HCT116 (cell line): ENCODE measurements around the gene KRT81. TPM values are rescaled to one million over a fixed set of nuclear protein-coding genes. Genes with fewer than 3 reads are reported as not detected.

Source experiments
- ATAC-seq: fragments of 200-7000 bp; cut with Tn5 transposase; 2 replicates; pipeline ENCODE4 v1.9.1; 2020; ENCODE audit warnings: mild to moderate bottlenecking, moderate library complexity
- BruUV-seq: library from RNA; stranded (reverse); fragments of 400-500 nt; replicated peaks from 2 replicates; lab custom pipeline; 2021; lab: Mats Ljungman, UMichigan
- CTCF ChIA-PET: fragments of 300-600 bp; sonication (Branson Sonifier 250); formaldehyde crosslinking; loops from one replicate; lab custom pipeline; 2021; ENCODE audit warnings: antibody characterized with exemption; lab: Charles Lee
- POLR2A ChIA-PET: fragments of 300-600, 350-600 bp; sonication (Branson Sonifier 250); formaldehyde crosslinking; loops from one replicate; lab custom pipeline; 2021; ENCODE audit warnings: antibody characterized with exemption; lab: Charles Lee
- RAD21 ChIA-PET, 2 experiments: fragments of 300-600 bp; sonication (Branson Sonifier 250); formaldehyde crosslinking; loops; one replicate each; lab custom pipeline; 2023; ENCODE audit warnings: low total read pairs in 2 of 2; ENCODE audit not compliant: uncharacterized antibody in 2 of 2, unreplicated experiment in 2 of 2, low non-redundant PET in 1 of 2; lab: Charles Lee
- DNase-seq: peaks from one replicate; pipeline ENCODE4 v3.0.0-alpha.2; 2010; ENCODE audit warnings: low read depth, low spot score
- H2AFZ ChIP-seq: fragments of 200-600 bp; shearing (Covaris generic), sonication (generic); 2 replicates; pipeline ENCODE4 v1.6.1; 2017; ENCODE audit warnings: low read depth, mixed run types, mixed read lengths, antibody characterized with exemption, low read length; ENCODE audit not compliant: poor library complexity, severe bottlenecking
- H3K27ac ChIP-seq: 2 replicates; pipeline ENCODE4 v1.5.1; 2012; ENCODE audit warnings: low read depth, low read length
- H3K27me3 ChIP-seq: fragments of 200-600 bp; sonication (generic); 2 replicates; pipeline ENCODE4 v1.6.1; 2016; ENCODE audit warnings: mixed run types, low read length, mixed read lengths; ENCODE audit not compliant: insufficient read depth
- H3K36me3 ChIP-seq, 2 experiments: fragments of 200-500 bp in 1 of 2; fragments of 200-600 bp in 1 of 2; sonication (Bioruptor generic) in 1 of 2; sonication (generic) in 1 of 2; 2 replicates each; pipeline versions ENCODE4 v1.5.1 to v1.6.1; 2014 to 2016; ENCODE audit warnings: low read length in 2 of 2, inconsistent platforms in 1 of 2, mixed read lengths in 1 of 2, mixed run types in 1 of 2; ENCODE audit not compliant: insufficient read depth in 2 of 2, control insufficient read depth in 1 of 2
- H3K4me1 ChIP-seq, 2 experiments: fragments of 200-600 bp in 1 of 2; sonication (generic) in 1 of 2; 2 replicates each; pipeline versions ENCODE4 v1.5.1 to v1.6.1; 2012 to 2017; ENCODE audit warnings: low read length in 2 of 2, inconsistent platforms in 1 of 2, mild to moderate bottlenecking in 1 of 2, mixed read lengths in 1 of 2, mixed run types in 1 of 2, moderate library complexity in 1 of 2; ENCODE audit not compliant: insufficient read depth in 2 of 2, control insufficient read depth in 1 of 2
- H3K4me2 ChIP-seq: fragments of 200-600 bp; sonication (generic); 2 replicates; pipeline ENCODE4 v1.6.1; 2017; ENCODE audit warnings: mixed run types, low read length, mixed read lengths
- H3K4me3 ChIP-seq, 2 experiments: fragments of 200-600 bp in 1 of 2; sonication (generic) in 1 of 2; replicated peaks in 1 of 2; 2 replicates each; pipeline ENCODE4 v1.5.1; 2011 to 2016; ENCODE audit warnings: low read length in 2 of 2, control low read depth in 1 of 2, low read depth in 1 of 2, mild to moderate bottlenecking in 1 of 2, mixed read lengths in 1 of 2, mixed run types in 1 of 2
- H3K79me2 ChIP-seq: fragments of 200-600 bp; sonication (generic); 2 replicates; pipeline ENCODE4 v1.6.1; 2017; ENCODE audit warnings: mild to moderate bottlenecking, mixed run types, low read length, moderate library complexity, mixed read lengths; ENCODE audit not compliant: insufficient read depth
- H3K9ac ChIP-seq: fragments of 200-600 bp; sonication (generic); 2 replicates; pipeline ENCODE4 v1.6.1; 2016; ENCODE audit warnings: low read length, mixed read lengths
- H3K9me2 ChIP-seq: fragments of 200-600 bp; sonication (generic), shearing (Covaris generic); 2 replicates; pipeline ENCODE4 v1.6.1; 2017; ENCODE audit warnings: mixed run types, mild to moderate bottlenecking, moderate library complexity; ENCODE audit not compliant: insufficient read depth
- H3K9me3 ChIP-seq, 2 experiments: fragments of 200-500 bp in 1 of 2; fragments of 200-600 bp in 1 of 2; sonication (Bioruptor generic) in 1 of 2; sonication (generic) in 1 of 2; 2 replicates each; pipeline ENCODE4 v1.6.1; 2014 to 2017; ENCODE audit warnings: low read length in 2 of 2, mixed read lengths in 2 of 2, inconsistent platforms in 1 of 2, low read depth in 1 of 2, mild to moderate bottlenecking in 1 of 2, mixed run types in 1 of 2, moderate library complexity in 1 of 2; ENCODE audit not compliant: control insufficient read depth in 1 of 2, insufficient read depth in 1 of 2
- H4K20me1 ChIP-seq: fragments of 200-600 bp; sonication (generic), shearing (Covaris generic); 2 replicates; pipeline ENCODE4 v1.6.1; 2017; ENCODE audit warnings: mixed run types, mild to moderate bottlenecking, moderate library complexity; ENCODE audit not compliant: insufficient read depth
- CBX3 ChIP-seq: IDR thresholded peaks from 2 replicates; pipeline ENCODE4 v1.6.1; 2012; ENCODE audit warnings: low read depth
- CEBPB ChIP-seq: IDR thresholded peaks from 2 replicates; pipeline ENCODE4 v1.6.1; 2012; ENCODE audit warnings: low read depth
- ELF1 ChIP-seq: IDR thresholded peaks from 2 replicates; pipeline ENCODE4 v1.6.1; 2012; ENCODE audit warnings: low read depth, borderline replicate concordance
- EZH2 ChIP-seq: fragments of 200-600 bp; sonication (generic); IDR thresholded peaks from 2 replicates; pipeline ENCODE4 v1.6.1; 2017; ENCODE audit warnings: antibody characterized with exemption, mixed run types
- EZH2phosphoT487 ChIP-seq: fragments of 200-600 bp; IDR thresholded peaks from 2 replicates; pipeline ENCODE4 v1.6.1; 2018; ENCODE audit warnings: antibody characterized with exemption, borderline replicate concordance
- FOSL1 ChIP-seq: IDR thresholded peaks from 2 replicates; pipeline ENCODE4 v1.6.1; 2012; ENCODE audit warnings: low read depth
- POLR2A ChIP-seq: IDR thresholded peaks from 2 replicates; pipeline ENCODE4 v1.7.0; 2011; ENCODE audit warnings: borderline replicate concordance; ENCODE audit not compliant: insufficient read depth, insufficient read length; ENCODE audit errors: extremely low read depth
- RAD21 ChIP-seq: IDR thresholded peaks from 2 replicates; pipeline ENCODE4 v1.6.1; 2012; ENCODE audit warnings: low read depth, mild to moderate bottlenecking
- REST ChIP-seq: IDR thresholded peaks from 2 replicates; pipeline ENCODE4 v1.6.1; 2012; ENCODE audit warnings: low read depth
- SIN3A ChIP-seq: IDR thresholded peaks from 2 replicates; pipeline ENCODE4 v1.6.1; 2012; ENCODE audit warnings: low read depth
- SP1 ChIP-seq: IDR thresholded peaks from 2 replicates; pipeline ENCODE4 v1.6.1; 2012; ENCODE audit warnings: low read depth
- TCF7L2 ChIP-seq: IDR thresholded peaks from 2 replicates; pipeline ENCODE4 v1.7.0; 2011; ENCODE audit warnings: borderline replicate concordance, inconsistent platforms; ENCODE audit not compliant: insufficient read depth, insufficient read length; ENCODE audit errors: extremely low read depth
- YY1 ChIP-seq: IDR thresholded peaks from 2 replicates; pipeline ENCODE4 v1.6.1; 2011; ENCODE audit warnings: low read length, low read depth, moderate library complexity, mild to moderate bottlenecking; ENCODE audit not compliant: insufficient replicate concordance; ENCODE audit errors: extremely low read depth
- ZFX ChIP-seq: fragments of 450-650 bp; IDR thresholded peaks from 2 replicates; pipeline ENCODE4 v1.6.1; 2017
- ZNF274 ChIP-seq: fragments of 200-500 bp; sonication (Bioruptor generic); IDR thresholded peaks from 2 replicates; pipeline ENCODE4 v1.6.1; 2014; ENCODE audit warnings: mild to moderate bottlenecking, low read depth, low read length, inconsistent platforms
- intact Hi-C: fragments of 100-400 bp; cut with micrococcal nuclease; formaldehyde crosslinking; loops from 2 replicates; pipeline ENCODE4 v1.10.0; 2022
- total RNA-seq: library from RNA; stranded (reverse); gene quantifications from one replicate; pipeline ENCODE4 v1.2.1, GENCODE V29; 2021; ENCODE audit not compliant: unreplicated experiment

KRT81 gene
- total RNA-seq, 1 experiment from 2014 or later = 0.84 TPM

- no peaks in the 10 kb centered on the region for H3K9me3 ChIP-seq
- no peaks in the 10 kb centered on the region for H3K27me3 ChIP-seq
- H3K9ac ChIP-seq = no peak overlapping the region
- H3K79me2 ChIP-seq = no peaks in the 10 kb centered on the region
- ChIA-PET CTCF (interaction anchor here (1.3 to 2.1 kb wide), 3 partner anchors 10 to 173 kb away, joined by 3 to 14 read pairs (median 4); no protein-coding TSS in a partner anchor), POLR2A (no interaction called here), RAD21 (no interaction called here)
- H3K4me2 ChIP-seq = no peak overlapping the region
- no peaks in the 10 kb centered on the region for H3K36me3 ChIP-seq
- H3K4me3 ChIP-seq = no peak overlapping the region
- BruUV-seq = no TSS peak
- DNase-seq (no peak), ATAC-seq (no peak)
- no peak overlapping the region for H3K27ac ChIP-seq
- peaks cover 0 to 10% of the 10 kb centered on the region in 2 experiments; a peak in 2 of 4 replicates for H3K4me1 ChIP-seq
- no peaks in the 10 kb centered on the region for H3K9me2 ChIP-seq
- intact Hi-C loops = no loop called here
- no peaks in the 10 kb centered on the region for H4K20me1 ChIP-seq
- no peak for TF ChIP-seq EZH2
- TF ChIP-seq REST = no peak
- TF ChIP-seq FOSL1 = no peak
- no peak for TF ChIP-seq ZFX
- TF ChIP-seq RAD21 = no peak
- TF ChIP-seq POLR2A = no peak
- TF ChIP-seq TCF7L2 = no peak
- no peak for TF ChIP-seq EZH2phosphoT487
- TF ChIP-seq SP1 = no peak
- no peak for TF ChIP-seq CEBPB
- TF ChIP-seq SIN3A = no peak
- TF ChIP-seq ZNF274 = no peak
- TF ChIP-seq ELF1 = no peak
- TF ChIP-seq YY1 = no peak
- TF ChIP-seq CBX3 = no peak
- no peak overlapping the region for H2AFZ ChIP-seq
Measured at GRCh38 chr12:52316701-52317100, 25.4 kb upstream of the KRT81 start.
